ENCODE results near the gene ROCK2.

- TF ChIP-seq EZH2 (IDR thresholded peaks at IDR 0.05; ENCODE audit: borderline replicate concordance) (no peak), CTCF (IDR thresholded peaks at IDR 0.05; ENCODE audit: poor library complexity) (no peak), EZH2phosphoT487 (IDR thresholded peaks at IDR 0.05; ENCODE audit: low read depth, severe bottlenecking, unreplicated experiment) (no peak)
Observed at GRCh38 chr2:11263177-11263576, 81.3 kb downstream of the ROCK2 start.
